ENCODE measurements around the gene IGSF3.
"Not testable (repeated sequence)": the region's sequence is repeated elsewhere in the genome, so short reads cannot be mapped to it uniquely, and the experiment has no call there.

IGSF3 gene

GRCh38 chr1:116649041-116649440, 18.5 kb downstream of the IGSF3 start:
- not testable (repeated sequence) for H3K36me3 ChIP-seq (ENCODE audit: control insufficient read depth, insufficient read depth, low read length); H3K9ac ChIP-seq (ENCODE audit: low read length); H3K4me3 ChIP-seq (ENCODE audit: low read length); H3K9me3 ChIP-seq (ENCODE audit: control insufficient read depth, low read length); H3K27me3 ChIP-seq (ENCODE audit: control insufficient read depth, insufficient read depth, low read length)
- peaks cover 21% of the 10 kb centered on the region for H3K4me1 ChIP-seq (ENCODE audit: control insufficient read depth, insufficient read depth, low read length)

GRCh38 chr1:116648325-116648724, 19.2 kb downstream of the IGSF3 start:
- H3K4me3 ChIP-seq (ENCODE audit: low read length); H3K36me3 ChIP-seq (ENCODE audit: control insufficient read depth, insufficient read depth, low read length); H3K27me3 ChIP-seq (ENCODE audit: control insufficient read depth, insufficient read depth, low read length); H3K9me3 ChIP-seq (ENCODE audit: control insufficient read depth, low read length); H3K9ac ChIP-seq (ENCODE audit: low read length): not testable (repeated sequence)
- peaks cover 21% of the 10 kb centered on the region for H3K4me1 ChIP-seq (ENCODE audit: control insufficient read depth, insufficient read depth, low read length)

- peaks cover 21% of the 10 kb centered on the region for H3K4me1 ChIP-seq (ENCODE audit: control insufficient read depth, insufficient read depth, low read length)
- not testable (repeated sequence) for H3K9ac ChIP-seq (ENCODE audit: low read length); H3K27me3 ChIP-seq (ENCODE audit: control insufficient read depth, insufficient read depth, low read length); H3K4me3 ChIP-seq (ENCODE audit: low read length); H3K36me3 ChIP-seq (ENCODE audit: control insufficient read depth, insufficient read depth, low read length); H3K9me3 ChIP-seq (ENCODE audit: control insufficient read depth, low read length)
Observed at GRCh38 chr1:116647186-116647585, 20.3 kb downstream of the IGSF3 start.

- H3K9ac ChIP-seq (ENCODE audit: low read length); H3K27me3 ChIP-seq (ENCODE audit: control insufficient read depth, insufficient read depth, low read length); H3K4me3 ChIP-seq (ENCODE audit: low read length); H3K9me3 ChIP-seq (ENCODE audit: control insufficient read depth, low read length); H3K36me3 ChIP-seq (ENCODE audit: control insufficient read depth, insufficient read depth, low read length): not testable (repeated sequence)
- H3K4me1 ChIP-seq (ENCODE audit: control insufficient read depth, insufficient read depth, low read length), result peaks cover 21% of the 10 kb centered on the region
Observed at GRCh38 chr1:116646673-116647170, 20.8 kb downstream of the IGSF3 start.

DNA sequence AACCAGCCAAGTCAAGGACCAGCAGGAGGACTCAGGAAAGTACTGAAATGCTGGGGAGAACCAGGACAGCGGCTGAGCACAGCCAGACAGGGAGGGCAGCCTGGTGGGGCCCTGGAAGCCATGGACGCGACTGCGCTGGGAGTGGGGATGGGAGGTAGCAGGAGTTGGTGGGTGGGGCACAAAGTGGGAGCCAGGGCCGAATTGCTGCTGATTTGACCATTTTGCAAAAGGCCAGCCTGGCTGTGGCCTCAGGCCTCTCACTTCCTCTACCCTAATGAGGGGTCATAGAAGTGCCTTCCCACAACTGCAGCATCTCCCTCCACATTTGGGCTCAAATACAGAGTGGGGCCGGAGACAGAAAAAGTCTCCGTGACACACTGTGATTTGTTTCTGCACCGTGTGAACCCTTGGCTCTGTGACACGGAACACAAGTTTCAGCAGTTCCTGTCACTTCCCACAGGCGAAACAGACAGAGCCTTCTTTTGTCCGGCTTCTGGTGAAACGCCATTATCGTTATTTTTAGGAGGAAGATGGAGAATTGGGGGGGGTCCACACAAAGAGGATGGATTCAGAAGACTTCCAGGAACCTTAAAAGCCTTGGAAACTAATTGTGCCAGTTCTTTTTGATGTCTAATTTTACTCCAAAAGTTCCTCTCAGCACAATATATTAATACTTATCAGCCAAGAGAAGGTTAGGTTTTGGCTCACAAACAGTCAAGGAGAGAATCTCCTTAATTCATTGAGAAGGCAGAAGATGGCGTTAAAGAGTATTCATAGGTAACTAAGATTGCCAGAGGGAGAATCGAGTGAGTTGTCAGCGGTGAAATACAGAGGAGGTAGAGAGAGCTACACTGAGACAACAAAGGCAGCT, 21.5 kb downstream of the IGSF3 start:
- H3K9ac ChIP-seq (ENCODE audit: low read length); H3K9me3 ChIP-seq (ENCODE audit: control insufficient read depth, low read length); H3K4me3 ChIP-seq (ENCODE audit: low read length); H3K36me3 ChIP-seq (ENCODE audit: control insufficient read depth, insufficient read depth, low read length); H3K27me3 ChIP-seq (ENCODE audit: control insufficient read depth, insufficient read depth, low read length): not testable (repeated sequence)
- peaks cover 21% of the 10 kb centered on the region for H3K4me1 ChIP-seq (ENCODE audit: control insufficient read depth, insufficient read depth, low read length)

DNA sequence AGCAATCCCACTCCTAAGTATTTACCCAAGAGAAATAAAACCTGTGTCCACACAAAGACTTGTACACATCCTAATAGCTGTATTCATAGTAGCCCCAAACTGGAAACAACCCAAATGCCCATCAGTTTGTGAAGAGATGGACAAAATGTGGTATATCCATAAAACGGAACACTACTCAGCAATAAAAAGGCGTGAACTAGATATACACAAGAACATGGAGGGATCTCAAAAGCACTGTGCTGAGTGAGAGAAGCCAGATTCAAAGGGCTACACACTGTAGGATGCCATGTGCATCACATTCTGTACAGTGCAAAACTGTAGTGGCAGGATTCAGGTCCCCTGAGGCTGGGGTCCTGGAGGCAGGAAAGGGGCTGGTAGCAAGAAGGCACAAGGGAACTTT, 22.5 kb downstream of the IGSF3 start:
- not testable (repeated sequence) for H3K4me3 ChIP-seq (ENCODE audit: low read length); H3K9me3 ChIP-seq (ENCODE audit: control insufficient read depth, low read length); H3K9ac ChIP-seq (ENCODE audit: low read length); H3K36me3 ChIP-seq (ENCODE audit: control insufficient read depth, insufficient read depth, low read length); H3K27me3 ChIP-seq (ENCODE audit: control insufficient read depth, insufficient read depth, low read length)
- peaks cover 21% of the 10 kb centered on the region for H3K4me1 ChIP-seq (ENCODE audit: control insufficient read depth, insufficient read depth, low read length)

DNA sequence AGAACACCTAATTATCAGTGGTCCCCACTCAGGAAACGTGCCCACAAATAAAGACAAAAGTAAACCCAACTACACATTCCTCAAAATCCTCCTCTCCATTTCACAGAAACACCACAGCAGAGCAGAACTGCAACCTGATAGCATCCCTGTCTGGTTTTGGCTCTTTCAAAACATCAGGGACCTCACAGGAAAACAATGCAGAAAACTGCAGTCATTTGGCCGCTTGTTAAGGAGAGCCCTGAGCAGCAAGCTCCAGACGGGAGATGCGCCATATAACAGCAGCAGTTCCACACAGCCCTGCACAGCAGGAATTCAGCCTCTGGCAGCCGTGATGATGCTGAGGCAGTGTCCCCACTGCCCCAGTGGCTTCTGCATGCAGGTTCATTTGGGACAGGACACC, 23.4 kb downstream of the IGSF3 start:
- not testable (repeated sequence) for H3K36me3 ChIP-seq (ENCODE audit: control insufficient read depth, insufficient read depth, low read length); H3K4me3 ChIP-seq (ENCODE audit: low read length); H3K9ac ChIP-seq (ENCODE audit: low read length); H3K9me3 ChIP-seq (ENCODE audit: control insufficient read depth, low read length); H3K27me3 ChIP-seq (ENCODE audit: control insufficient read depth, insufficient read depth, low read length)
- H3K4me1 ChIP-seq (ENCODE audit: control insufficient read depth, insufficient read depth, low read length), result peaks cover 21% of the 10 kb centered on the region

- H3K4me3 ChIP-seq (ENCODE audit: low read length), result not testable (repeated sequence)
- H3K4me1 ChIP-seq (ENCODE audit: control insufficient read depth, insufficient read depth, low read length), result peaks cover 13% of the 10 kb centered on the region
Observed at GRCh38 chr1:116643281-116643751, 24.2 kb downstream of the IGSF3 start.

DNA sequence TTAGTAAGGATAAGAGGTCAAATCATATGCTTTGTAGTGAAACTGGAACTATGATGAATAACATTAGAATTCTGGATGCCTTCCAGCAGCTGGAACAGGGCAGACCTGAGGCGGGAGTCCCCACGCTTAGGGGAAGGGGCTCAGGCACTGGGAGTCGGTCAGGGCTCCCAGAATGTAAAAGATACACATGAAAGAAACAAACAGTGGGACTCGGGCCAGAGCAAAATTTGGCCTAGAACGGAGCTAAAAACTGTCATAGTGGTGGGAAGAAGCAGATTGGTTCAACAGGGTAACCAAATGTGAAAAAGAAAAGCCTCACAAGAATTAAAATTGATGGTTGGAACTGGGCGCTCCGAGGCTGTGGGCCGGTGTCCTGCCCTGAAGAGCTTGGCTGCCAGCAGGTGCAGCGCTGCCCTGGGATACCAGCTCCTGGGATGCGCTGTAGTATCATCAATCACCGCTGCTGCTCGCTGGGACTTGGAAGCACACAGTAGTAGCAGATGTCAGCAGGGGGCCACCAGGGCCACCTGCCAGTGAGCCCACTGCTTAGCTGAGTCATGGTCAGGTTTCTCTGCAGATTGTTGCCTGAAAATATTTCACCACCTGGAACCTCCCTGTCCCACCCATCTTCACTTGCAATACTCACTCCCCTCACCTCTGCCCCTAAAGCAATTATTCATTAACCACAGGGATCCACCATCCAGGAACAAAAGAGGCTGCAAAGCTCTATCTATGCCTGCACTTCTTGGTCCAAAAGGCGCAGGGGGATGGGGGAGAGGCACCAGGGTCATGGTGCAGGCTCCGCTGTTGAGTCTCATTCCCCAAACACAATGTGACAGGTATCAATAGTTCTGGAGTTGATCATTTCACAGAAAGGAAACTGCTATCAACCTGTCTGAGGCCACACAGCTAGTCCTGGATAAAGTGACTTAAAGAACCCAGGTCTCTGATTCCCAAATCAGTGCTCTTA, 24.9 kb downstream of the IGSF3 start:
- H3K9me3 ChIP-seq (ENCODE audit: control insufficient read depth, low read length); H3K36me3 ChIP-seq (ENCODE audit: control insufficient read depth, insufficient read depth, low read length); H3K4me3 ChIP-seq (ENCODE audit: low read length); H3K27me3 ChIP-seq (ENCODE audit: control insufficient read depth, insufficient read depth, low read length); H3K4me1 ChIP-seq (ENCODE audit: control insufficient read depth, insufficient read depth, low read length); H3K9ac ChIP-seq (ENCODE audit: low read length): not testable (repeated sequence)

More at GRCh38 chr1:116643281-116643751, 24.2 kb downstream of the IGSF3 start:
- H3K9ac ChIP-seq (ENCODE audit: low read length); H3K9me3 ChIP-seq (ENCODE audit: control insufficient read depth, low read length); H3K27me3 ChIP-seq (ENCODE audit: control insufficient read depth, insufficient read depth, low read length); H3K36me3 ChIP-seq (ENCODE audit: control insufficient read depth, insufficient read depth, low read length): not testable (repeated sequence)

DNA sequence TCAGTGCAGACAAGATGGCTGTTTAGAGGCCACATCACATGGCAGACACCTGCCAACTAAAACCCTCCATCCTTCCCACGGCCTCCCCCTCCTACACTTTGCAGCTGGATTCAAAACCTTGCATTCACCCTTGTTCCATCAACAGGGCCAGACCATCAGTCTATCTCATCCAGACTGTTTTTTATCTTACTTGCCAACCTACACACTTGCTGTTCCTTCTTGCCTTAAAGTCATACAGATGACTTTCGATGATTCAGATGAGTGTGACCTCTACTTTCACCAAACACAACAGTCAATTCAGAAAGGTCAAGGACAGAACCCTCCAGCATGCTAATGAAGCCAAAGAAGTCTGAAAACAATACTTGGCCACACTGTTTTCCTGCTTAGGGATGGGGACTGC, 29.9 kb downstream of the IGSF3 start:
- H3K4me1 ChIP-seq (ENCODE audit: control insufficient read depth, insufficient read depth, low read length); H3K9ac ChIP-seq (ENCODE audit: low read length); H3K36me3 ChIP-seq (ENCODE audit: control insufficient read depth, insufficient read depth, low read length); H3K27me3 ChIP-seq (ENCODE audit: control insufficient read depth, insufficient read depth, low read length); H3K9me3 ChIP-seq (ENCODE audit: control insufficient read depth, low read length); H3K4me3 ChIP-seq (ENCODE audit: low read length): not testable (repeated sequence)

DNA sequence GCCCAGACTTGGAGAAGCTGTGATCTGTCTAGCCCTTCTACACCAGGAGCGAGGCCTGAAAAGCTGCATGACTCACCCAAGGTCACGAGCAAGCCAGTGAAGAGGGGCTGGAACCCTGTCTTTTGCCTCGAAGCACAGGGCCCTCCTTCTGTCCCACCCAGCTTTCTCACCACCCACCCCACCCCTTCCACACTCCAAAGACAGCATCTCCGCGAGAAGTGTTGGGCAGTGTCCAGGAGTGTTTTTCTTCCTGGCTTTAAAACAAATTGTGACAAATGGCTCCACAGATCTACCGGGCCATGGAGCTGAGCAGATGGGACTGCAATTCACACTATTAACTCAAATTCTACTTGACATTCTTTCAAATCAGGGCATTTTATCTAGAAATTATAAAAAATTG, 30.9 kb downstream of the IGSF3 start:
- H3K4me1 ChIP-seq (ENCODE audit: control insufficient read depth, insufficient read depth, low read length), result peaks cover 14% of the 10 kb centered on the region
- not testable (repeated sequence) for H3K27me3 ChIP-seq (ENCODE audit: control insufficient read depth, insufficient read depth, low read length); H3K36me3 ChIP-seq (ENCODE audit: control insufficient read depth, insufficient read depth, low read length); H3K4me3 ChIP-seq (ENCODE audit: low read length); H3K9me3 ChIP-seq (ENCODE audit: control insufficient read depth, low read length); H3K9ac ChIP-seq (ENCODE audit: low read length)

DNA sequence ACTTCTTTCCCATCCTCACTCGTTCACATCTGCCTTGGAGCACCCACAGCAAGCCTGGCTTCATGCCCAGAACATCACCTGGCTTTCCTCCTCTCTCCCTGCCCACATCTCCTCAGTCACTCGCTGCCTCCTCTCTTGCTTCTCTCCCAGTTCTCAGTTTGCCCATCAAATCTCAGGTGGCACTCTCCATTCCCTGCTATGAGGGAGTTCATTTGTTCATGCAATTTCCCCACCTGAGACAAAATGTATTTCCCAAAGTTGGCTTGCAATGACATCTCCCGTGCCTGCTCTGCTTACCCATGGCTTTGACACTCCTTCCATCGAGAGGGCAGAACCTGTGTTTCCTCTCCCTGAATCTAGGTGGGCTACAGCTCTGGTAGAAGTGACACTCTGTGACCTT, 33.1 kb downstream of the IGSF3 start:
- not testable (repeated sequence) for H3K9ac ChIP-seq (ENCODE audit: low read length); H3K27me3 ChIP-seq (ENCODE audit: control insufficient read depth, insufficient read depth, low read length); H3K9me3 ChIP-seq (ENCODE audit: control insufficient read depth, low read length); H3K4me3 ChIP-seq (ENCODE audit: low read length); H3K36me3 ChIP-seq (ENCODE audit: control insufficient read depth, insufficient read depth, low read length)
- H3K4me1 ChIP-seq (ENCODE audit: control insufficient read depth, insufficient read depth, low read length), result peaks cover 16% of the 10 kb centered on the region

All from mucosa of stomach (tissue), 1 donor.